ENCODE results near the gene PHACTR1. TPM values are rescaled to one million over a fixed set of nuclear protein-coding genes. Genes with fewer than 3 reads are reported as not detected.

The PHACTR1 gene
- total RNA-seq, 1 donor from 2014 or later = 3.9 TPM

DNA sequence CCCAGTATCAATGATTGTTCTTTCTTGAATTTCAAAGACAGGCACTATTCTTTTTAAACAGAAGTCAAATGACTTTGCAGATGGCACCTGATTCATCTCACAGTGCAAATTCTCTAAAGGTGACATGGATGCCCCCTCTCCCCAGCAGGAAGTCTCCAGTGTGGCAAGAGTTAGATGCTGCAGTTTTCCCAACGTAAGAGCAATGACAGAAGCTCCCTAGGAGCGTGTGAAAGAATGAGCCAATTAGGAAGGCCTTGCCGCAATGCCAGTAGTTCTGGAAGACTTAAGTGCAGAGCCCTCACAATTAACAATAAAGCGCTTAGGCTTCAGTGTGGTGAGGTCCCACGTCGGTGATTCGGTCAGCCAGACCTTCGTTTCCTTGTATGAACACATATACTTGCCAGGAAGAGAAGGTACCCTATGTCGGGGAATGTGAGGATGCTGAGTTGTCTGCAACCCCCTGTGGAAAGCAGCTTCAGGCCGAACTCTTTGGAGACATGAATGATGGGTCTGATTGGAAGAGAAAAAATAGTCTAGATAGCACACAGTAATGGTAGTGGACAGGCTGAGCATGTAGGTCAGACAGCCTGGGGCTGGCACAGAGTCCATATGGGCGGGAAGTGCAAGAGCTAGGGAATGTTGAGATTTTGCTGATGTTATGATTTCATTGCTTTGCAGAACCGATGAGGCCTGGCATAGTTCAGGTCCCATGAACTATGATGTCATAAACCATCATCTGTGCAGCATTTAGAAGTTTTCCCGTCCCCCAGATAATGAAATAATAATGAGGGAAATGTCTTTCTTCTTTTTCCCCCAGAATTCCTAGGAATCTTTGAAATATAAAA is 132.6 kb downstream of the PHACTR1 start:
- DNase-seq (ENCODE audit: low read depth) = no peak

DNA sequence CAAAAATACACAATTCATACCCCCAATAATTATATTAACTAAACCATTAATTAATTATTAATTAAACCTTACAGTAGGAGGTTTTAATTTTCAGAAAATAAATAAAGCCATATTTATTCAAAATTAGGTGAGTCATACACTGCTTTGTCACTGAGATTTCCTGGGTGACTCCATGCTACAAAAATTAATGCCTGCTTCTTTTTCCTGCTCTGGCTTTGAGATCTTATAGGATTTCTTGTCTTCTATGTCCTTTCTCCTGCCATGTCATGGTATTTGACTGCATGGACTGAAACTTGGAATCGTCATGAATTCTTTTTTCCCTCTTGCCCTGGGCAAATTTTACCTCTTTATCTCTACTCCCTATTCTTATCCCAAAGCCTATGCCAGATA is 133.2 kb downstream of the PHACTR1 start:
- DNase-seq (ENCODE audit: low read depth) = no peak

DNA sequence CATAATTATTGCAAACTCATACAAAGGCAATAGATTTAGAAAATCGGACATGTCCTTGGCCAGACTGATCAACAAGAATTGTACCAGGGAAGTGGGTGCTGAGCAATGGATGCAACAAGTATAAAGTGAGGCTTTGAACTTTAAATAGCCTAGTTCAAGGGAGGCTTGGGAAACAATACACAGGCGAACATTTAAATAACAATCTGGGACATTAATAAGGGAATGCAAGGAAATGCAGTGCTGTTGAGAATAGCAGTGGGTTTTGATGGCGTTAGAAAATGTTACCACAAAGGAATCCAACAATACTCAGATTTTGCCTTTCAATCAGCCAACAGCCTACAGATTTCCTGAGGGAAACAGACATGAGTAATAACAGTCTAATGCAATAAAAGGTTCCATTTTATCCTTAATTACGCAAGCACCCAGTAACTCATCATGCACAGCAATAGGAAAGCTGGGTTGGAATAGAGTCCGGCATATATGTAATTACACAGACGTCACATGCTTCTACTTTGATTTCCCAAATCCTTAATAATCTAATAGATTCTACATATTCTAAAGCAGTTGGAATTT is 134.6 kb downstream of the PHACTR1 start:
- DNase-seq (ENCODE audit: low read depth) = no peak

DNA sequence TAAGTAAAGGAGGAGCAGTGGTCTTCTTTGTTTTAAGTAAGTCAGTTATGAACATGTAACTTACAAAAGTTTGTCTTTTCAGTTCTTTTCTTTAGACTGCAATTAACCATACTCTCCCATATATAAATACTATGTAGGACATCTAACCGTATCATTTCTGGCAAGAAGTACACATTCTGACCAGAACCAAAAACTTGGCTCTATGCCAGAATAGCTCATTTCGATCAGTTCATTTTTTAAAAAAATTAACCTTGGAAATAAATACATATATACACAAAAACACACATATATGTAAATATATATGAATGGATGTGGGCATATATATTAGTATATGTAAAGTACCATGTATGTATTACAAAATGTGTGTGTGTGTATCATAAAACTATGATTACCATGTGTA is 145.0 kb downstream of the PHACTR1 start:
- DNase-seq (ENCODE audit: low read depth) = no peak

DNA sequence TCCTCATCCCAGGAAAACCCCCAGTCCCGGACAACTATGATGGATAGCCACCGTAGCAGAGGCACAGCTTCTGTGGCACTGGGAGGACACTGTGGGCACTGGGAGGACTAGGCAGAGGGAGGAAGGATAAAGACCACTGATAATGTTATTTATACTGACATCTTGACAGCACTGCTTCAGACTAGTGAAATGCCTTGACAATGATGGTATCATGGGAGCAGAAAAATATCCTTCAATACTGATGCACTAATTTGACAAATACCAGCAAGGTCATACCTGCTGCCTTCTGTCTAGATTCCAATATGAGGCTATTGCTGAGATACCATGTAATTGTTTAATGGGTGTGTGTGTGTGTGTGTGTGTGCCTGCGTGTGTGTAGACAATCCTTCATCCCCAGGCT is 148.6 kb downstream of the PHACTR1 start:
- DNase-seq (ENCODE audit: low read depth) = no peak

DNA sequence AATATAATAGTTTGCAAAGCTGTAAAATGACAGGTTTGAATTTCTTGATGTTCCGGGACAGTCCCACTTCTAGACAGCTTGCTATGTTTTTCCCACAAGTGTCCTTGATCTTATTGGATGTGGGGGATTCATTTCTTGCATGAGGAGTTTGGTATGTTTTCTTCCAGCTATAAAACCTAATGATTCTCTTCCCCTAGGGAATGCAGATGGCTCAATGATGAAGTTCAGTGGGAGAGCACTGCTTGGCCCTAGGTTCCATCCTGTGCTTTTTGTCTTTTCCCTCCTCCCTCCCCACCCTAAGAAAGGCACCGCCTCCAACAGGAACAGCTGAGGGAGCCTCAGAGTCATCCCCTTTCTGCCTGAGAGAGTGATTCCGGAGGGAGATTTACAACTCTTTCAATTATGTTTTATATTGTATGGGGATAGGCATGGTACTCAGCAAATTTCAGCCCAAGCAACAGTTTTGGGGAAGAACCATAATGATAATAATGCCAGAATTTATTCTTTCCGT is 149.2 kb downstream of the PHACTR1 start:
- DNase-seq (ENCODE audit: low read depth) = no peak

DNA sequence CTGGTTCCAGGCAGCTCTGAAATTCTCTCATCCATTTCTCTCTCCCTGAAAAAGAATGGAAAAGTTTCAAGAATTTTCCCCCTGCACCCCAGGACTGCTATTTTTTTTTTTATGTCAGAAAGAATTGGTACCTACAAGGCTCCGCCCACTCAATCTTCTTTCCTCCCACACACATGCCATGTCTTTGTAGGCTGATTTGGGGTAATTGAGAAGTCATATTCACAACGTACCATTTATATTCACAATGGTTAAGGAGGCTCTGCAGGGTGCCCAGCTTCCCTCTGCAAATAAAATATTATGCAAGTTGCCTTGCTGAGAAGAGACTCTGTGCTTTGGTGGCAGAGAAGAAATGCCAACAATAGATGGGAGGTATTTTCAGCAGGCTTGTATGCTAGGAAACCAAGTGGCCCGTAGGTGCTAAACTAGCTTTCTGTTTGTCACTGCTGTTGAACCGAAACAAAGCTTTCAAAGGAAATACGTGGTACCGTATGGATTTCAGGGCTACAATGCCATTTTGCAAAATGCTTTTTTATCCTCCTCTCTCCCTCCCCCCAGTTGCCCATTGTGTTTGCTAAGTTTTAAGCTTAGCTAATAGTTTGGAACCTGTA is 150.0 kb downstream of the PHACTR1 start:
- DNase-seq (ENCODE audit: low read depth) = no peak

DNA sequence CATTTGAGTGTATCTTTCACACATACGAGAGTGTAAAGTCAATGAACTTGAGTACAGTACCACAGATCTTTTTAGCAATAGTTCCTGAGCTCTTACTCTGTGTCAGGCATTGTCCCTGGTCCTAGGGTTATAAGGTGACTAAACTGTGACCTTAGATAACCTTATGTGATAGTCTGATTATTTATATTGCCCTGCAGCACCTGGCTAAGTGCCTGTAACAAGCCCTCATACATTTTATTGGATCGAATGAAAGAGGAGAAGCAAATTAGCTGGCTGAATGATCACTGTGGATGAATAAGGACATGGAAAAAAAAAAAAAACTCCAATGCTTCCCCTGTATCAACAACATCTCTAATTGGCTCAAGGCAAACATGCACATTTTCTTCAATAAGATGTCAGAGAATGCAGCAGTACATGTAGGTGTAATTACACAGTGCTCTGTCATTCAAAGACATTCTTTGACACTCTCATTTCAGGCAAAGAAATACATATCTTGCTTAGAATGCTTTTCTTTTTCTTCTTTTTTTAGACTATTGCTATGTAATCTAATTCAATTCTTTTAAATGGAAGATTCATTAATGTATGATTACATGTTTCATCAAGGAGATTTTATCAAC is 153.4 kb downstream of the PHACTR1 start:
- no peak for DNase-seq (ENCODE audit: low read depth)

DNA sequence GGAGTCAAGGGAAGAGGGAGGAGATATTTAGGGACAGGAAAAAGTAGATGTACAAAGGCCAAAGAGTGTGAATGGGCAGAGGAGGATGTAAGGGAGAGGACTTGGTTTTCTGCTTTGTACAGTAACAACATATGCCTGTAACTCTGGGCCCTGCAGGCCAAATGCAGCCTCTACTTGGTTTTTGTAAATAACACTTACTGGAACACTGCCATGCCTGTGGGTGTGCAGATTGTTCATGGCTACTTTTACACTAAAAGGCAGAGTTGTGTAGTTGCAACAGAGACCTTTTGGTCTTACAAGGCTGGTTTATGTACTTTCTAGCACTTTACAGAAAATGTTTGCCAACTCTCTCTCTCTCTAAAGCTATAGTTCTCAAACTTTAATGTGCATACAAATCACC is 157.1 kb downstream of the PHACTR1 start:
- peak; percentile 15 for DNase-seq (ENCODE audit: low read depth)

DNA sequence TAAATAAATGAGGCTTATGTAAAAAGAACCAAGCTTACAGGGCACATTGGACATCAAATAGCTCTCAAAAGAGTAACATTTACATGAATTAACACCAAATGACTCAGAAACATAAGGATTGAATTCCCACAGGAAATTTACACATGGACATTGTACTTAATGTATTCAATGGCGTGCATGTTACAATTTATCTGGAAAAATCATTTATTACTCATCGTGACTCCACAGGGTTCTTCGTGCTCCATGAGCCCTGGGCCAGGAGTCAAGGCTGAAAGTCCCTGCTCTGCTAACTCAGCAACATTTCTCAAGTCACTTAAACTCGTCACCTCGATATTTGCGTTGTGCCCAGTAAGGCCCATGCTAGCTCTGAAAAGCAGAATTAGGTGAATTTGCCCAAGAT is 158.5 kb downstream of the PHACTR1 start:
- DNase-seq (ENCODE audit: low read depth) = peak; percentile 34

DNA sequence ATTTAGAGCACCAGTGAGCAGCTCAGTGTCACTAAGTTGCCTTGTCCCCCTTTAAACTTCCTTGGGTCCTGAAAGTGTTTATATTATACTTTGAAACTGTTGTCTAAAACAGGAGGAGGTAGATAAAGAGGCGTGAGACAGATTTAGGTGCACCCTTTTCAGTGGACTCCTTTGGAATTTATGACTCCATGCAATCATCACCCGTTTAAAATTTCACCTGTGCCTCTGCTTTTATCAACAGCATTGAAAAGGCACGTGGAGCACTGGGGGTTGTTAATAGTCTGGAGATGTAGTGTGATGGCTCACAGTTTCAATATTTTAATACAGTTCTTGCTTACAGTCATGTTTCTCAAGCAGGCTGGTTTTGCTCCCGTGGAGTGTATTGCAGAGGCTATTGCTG is 162.2 kb downstream of the PHACTR1 start:
- DNase-seq (ENCODE audit: low read depth) = no peak

DNA sequence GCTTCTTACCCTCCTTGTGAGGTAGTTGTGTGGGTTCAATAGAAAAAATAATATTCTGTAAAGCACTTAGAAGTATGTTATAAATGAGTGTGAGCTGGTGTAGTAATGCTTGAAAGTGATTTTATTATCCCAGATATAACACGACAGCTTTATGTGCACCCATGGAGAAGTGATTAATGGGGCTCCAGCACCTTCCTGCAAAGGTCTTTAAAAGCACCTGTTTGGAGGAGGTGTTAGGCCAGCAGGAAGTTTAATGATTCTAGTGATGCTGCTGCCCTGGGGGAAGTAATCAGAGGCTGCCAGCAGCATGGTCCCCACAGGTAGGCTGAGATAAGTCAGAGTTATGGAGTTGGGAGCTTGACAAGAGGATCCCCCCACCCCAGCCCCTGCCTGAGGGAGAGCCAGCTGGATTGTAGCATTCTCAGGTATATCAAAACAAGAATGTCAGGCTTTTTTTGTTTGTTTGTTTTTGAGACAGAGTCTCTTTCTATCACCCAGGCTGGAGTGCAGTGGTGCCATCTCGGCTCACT is 166.3 kb downstream of the PHACTR1 start:
- no peak for DNase-seq (ENCODE audit: low read depth)

DNA sequence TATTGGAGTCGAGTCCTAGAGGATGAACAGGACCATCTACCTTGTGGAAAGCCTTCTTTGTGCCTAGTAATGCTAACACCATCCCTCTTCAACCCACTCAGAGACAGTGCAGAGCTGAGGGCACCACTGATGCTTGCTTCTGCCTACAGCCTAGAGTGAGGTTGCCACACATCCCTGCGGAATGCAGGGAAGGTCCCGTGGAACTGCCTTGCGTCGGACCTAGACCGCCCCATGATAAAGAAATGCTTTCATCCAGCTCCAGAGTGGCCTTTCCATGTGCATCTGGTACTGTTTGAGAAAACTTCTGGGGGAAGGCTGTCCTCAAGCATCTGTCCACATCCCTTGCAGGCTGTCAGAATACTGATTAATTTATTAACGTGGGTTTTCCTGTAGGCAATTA is 168.4 kb downstream of the PHACTR1 start:
- DNase-seq (ENCODE audit: low read depth) = no peak

DNA sequence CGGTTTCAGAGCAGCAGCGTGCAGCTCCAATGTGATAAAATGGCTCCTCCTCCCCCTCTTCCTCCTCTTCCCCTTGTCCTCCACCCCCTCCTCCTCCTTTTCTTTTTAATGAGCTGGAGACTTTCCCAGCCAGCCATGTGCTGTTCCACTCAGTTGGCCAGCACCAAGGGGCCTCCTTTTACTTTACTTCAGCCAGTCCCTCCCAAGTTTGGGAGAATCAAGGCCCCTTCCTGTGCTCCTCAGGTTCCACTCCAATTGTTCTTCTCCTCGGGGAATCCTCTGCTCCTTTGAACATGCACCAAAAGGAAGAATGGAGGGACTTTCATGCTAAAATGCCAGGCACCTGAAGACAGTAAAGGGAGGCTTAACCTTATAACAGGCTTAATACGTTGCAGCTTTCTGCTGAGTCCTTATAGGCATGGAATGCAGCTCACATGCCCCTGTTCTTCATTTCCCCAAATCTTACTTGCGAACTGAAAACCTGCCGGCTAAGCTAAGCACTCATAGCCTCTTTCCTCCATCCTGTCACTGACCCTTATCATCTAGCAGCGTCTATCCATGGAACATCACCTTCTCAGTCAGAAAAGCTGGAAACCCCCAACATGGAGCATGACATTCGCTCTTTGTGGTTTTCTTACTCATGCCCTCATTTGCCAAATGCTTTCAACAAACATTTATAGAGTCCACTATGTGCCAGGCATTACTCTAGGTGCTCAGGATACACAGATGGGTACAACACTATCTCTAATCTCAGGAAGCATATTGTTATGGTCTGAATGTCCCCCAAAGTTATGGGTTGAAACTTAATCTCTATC is 170.6 kb downstream of the PHACTR1 start:
- peak; percentile 71 for DNase-seq (ENCODE audit: low read depth)

DNA sequence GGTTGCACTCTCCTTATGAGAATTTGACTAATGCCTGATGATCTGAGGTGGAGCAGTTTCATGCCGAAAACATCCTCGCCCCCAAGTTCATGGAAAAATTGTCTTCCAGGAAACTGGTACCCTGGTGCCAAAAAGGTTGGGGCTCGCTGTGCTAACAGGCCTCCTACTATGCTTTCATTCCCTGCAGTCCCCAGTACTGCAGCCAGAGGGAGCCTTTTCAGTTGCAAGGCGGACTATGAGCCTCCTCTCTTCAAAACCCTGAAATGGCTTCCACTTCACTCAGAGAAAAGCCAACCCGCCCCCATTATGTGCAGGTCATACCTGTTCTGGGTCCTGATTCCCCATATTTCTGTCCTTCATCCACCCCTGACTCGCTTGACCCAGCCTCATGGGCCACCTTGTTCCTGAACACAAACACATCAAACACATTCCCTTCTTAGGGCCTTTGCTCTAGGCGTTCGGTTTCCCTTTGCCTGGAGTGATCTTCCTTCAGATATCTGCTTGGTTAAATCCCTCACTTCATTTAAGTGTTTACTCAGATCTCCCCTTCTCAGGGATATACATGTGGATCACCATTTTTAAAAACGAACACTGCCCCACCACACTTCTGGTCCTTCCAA is 173.7 kb downstream of the PHACTR1 start:
- DNase-seq (ENCODE audit: low read depth) = no peak

DNA sequence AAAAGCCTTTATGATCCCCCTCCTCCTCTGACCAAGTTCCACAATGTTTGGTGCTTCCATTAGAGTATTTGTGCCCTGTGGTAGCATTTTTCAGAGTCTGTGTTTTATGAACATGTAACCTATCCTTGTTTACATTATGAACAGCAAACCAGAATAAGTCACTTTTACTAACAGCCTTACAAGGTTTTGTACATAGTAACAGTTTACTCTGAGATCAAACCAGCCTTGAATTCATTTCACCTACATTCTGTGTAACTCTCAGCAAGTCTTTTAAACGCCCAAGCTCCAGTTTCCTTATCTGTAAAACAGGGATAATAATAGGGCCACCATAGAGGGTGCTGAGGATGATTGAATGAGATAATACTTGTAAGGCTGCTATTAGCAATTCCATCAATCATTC is 175.0 kb downstream of the PHACTR1 start:
- DNase-seq (ENCODE audit: low read depth) = no peak

DNA sequence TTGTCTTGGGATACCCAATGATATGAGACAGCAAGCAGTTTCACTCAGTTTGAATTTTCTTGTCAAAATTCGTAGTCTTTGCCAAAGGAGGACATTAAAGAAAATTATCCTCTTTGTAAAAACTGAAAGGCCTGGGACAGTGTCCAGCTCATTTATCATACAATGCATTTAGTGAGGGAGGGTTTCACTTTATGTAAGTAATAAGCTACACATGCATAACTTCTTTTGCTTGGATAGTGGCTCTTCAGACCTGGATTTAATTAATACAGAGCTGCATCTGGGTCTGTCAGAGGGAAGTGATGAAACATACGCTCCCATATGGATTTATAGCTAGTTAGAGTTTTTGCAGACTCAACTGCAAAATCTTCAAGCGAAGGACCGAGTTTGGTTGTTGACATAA is 175.6 kb downstream of the PHACTR1 start:
- no peak for DNase-seq (ENCODE audit: low read depth)

DNA sequence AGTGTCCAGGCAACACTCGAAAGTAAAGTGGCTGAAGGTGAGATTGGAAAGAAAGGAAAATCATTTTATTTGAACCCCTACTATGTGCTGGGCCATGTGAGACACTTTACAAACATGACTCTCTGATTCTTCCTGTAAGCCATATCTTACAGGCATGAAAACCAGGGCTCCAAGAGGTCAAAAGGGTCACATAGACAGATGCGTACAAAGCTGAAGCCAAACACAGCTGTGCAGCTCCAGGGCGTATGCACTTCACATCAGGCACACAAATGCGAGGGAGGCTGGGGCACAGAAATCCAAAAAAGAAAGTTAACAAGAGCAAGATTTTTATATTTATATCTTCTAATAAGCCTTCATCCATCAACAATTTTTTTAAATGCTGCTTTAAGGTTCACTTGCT is 176.5 kb downstream of the PHACTR1 start:
- no peak for DNase-seq (ENCODE audit: low read depth)

DNA sequence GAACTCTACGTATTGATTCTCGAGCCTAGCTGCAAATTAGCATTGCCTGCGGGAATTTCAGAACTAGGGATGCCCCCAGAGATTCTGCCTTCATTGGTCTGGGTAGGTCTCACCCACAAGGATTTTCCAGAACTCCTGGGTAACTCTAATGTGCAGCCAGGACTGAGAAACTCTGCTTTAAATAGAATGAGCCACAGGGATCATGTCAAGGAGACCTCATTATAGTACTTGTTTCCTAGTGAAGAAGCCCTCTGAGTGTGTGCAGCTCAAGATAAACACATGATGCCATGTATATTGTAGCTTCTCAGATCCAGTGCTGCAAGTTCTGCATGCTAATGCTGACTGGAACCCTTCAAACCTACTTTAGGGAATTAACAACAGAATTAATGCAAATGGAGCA is 179.2 kb downstream of the PHACTR1 start:
- no peak for DNase-seq (ENCODE audit: low read depth)

DNA sequence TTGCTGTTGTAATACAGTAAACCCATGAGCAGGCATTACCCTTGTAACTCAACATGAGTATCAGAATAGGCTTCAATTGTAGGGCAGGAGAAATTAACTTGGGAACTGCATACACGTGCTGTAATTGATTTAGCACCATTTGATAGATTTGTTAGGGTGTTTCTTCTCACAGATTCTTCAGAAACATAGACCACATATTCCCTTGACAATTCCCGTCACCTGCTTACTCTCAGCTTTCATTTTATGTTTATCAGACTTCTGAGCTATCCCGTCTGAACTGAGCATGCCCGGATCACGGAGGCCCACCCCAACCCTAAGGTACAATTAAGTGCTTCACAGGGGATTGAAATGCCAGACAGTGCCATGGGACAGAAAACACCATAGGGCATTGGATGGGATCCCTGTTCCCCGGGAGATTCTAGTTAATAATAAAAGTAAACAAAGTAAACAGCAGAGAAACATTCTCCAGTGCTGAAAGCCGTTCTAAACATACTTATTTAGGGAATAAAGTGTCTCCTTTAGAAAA is 179.7 kb downstream of the PHACTR1 start:
- peak; percentile 37 for DNase-seq (ENCODE audit: low read depth)

DNA sequence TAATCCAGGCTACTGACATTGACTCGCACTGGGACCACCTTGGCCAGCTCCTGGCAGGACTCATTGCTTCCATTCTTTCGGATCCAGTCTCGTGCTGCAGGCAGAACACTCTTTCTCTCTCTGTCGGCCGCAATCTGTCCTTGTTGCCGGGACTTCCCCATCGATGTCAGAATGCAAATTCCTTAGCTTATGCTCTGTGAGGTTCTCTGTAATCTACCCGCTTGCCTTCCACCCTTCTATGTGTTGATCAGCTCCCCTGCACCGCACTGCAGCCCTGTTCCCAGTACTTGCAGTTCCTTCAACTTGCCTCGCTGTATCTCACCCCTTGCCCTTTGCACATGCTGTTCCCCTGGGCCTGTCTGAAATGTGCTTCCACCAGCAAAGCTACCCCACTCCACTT is 182.0 kb downstream of the PHACTR1 start:
- no peak for DNase-seq (ENCODE audit: low read depth)
